ENCODE measurements around the gene UROS.

DNA sequence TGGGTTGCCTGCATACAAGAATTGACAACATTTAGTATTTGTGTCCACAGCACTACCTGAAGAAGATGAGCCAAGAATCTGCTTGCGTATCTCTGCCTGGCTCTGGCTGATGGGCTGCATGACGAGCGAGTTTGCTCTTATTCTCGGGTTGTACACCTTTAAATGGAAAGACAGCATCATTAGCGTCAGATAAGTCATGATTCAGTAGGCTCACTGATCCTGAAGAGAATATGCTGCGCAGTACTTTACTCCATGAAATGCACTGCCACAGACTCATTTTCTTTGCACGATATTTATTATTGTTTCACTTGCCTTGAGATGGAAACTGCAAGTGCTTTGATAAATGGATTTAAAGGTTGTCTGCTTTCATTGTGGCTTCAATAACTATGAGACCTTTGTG, 29.4 kb upstream of the UROS start:
- TF ChIP-seq, protein P1, sequence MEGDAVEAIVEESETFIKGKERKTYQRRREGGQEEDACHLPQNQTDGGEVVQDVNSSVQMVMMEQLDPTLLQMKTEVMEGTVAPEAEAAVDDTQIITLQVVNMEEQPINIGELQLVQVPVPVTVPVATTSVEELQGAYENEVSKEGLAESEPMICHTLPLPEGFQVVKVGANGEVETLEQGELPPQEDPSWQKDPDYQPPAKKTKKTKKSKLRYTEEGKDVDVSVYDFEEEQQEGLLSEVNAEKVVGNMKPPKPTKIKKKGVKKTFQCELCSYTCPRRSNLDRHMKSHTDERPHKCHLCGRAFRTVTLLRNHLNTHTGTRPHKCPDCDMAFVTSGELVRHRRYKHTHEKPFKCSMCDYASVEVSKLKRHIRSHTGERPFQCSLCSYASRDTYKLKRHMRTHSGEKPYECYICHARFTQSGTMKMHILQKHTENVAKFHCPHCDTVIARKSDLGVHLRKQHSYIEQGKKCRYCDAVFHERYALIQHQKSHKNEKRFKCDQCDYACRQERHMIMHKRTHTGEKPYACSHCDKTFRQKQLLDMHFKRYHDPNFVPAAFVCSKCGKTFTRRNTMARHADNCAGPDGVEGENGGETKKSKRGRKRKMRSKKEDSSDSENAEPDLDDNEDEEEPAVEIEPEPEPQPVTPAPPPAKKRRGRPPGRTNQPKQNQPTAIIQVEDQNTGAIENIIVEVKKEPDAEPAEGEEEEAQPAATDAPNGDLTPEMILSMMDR (IDR thresholded peaks at IDR 0.05; ENCODE audit: low read depth, low read length, poor library complexity, severe bottlenecking), result no peak
- TF ChIP-seq EZH2phosphoT487 (IDR thresholded peaks at IDR 0.05; ENCODE audit: borderline replicate concordance, low read length), result no peak
